GM19372 (cell line): Measurements from ENCODE around the gene PDGFA.
"Not testable (repeated sequence)": the region's sequence is repeated elsewhere in the genome, so short reads cannot be mapped to it uniquely, and the experiment has no call there.

ENCODE experiments used
- ATAC-seq: cut with Tn5 transposase; IDR thresholded peaks from one replicate; pipeline ENCODE4 v1.9.1; 2021; ENCODE audit warnings: mild to moderate bottlenecking, low read depth, moderate library complexity; ENCODE audit not compliant: unreplicated experiment

The PDGFA gene

GRCh38 chr7:552868-553635 is 33.4 kb upstream of the PDGFA start:
- no peak for ATAC-seq

- not testable (repeated sequence) for ATAC-seq
Measured at GRCh38 chr7:552151-552867, 32.7 kb upstream of the PDGFA start.

DNA sequence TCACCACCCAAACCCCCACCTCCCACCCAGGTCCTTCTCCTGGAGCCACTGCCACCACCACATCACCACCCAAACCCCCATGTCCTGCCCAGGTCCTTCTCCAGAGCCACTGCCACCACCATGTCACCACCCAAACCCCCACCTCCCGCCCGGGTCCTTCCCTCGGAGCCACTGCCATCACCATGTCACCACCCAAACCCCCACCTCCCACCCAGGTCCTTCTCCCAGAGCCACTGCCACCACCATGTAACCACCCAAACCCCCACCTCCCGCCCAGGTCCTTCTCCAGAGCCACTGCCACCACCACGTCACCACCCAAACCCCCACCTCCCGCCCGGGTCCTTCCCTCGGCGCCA is 31.9 kb upstream of the PDGFA start:
- ATAC-seq = not testable (repeated sequence)

- ATAC-seq = no peak
Measured at GRCh38 chr7:550881-551614, 31.4 kb upstream of the PDGFA start.

- ATAC-seq = no peak
Measured at GRCh38 chr7:549891-550625, 30.4 kb upstream of the PDGFA start.

- ATAC-seq = no peak
Measured at GRCh38 chr7:549066-549890, 29.6 kb upstream of the PDGFA start.

- no peak for ATAC-seq
Measured at GRCh38 chr7:548401-548800, 28.8 kb upstream of the PDGFA start.

DNA sequence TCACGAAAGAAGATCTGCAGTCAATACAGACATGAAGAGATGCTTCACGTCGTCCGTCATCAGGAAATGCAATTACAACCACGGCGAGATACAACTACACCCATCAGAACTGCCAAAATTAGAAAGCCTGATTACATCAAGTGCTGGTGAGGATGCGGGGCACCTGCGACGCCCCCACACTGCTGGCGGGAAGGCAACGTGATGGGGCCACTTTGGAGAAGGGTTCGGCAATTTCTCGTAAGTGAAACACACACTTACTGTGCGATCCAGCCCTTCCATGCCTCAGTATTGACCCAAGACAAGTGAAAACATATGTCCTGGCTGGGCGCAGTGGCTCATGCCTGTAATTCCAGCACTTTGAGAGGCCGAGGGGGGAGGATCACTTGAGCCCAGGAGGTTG is 25.8 kb upstream of the PDGFA start:
- ATAC-seq = no peak

- no peak for ATAC-seq
Measured at GRCh38 chr7:544338-545221, 24.9 kb upstream of the PDGFA start.

- no peak for ATAC-seq
Measured at GRCh38 chr7:543501-544337, 24.1 kb upstream of the PDGFA start.

DNA sequence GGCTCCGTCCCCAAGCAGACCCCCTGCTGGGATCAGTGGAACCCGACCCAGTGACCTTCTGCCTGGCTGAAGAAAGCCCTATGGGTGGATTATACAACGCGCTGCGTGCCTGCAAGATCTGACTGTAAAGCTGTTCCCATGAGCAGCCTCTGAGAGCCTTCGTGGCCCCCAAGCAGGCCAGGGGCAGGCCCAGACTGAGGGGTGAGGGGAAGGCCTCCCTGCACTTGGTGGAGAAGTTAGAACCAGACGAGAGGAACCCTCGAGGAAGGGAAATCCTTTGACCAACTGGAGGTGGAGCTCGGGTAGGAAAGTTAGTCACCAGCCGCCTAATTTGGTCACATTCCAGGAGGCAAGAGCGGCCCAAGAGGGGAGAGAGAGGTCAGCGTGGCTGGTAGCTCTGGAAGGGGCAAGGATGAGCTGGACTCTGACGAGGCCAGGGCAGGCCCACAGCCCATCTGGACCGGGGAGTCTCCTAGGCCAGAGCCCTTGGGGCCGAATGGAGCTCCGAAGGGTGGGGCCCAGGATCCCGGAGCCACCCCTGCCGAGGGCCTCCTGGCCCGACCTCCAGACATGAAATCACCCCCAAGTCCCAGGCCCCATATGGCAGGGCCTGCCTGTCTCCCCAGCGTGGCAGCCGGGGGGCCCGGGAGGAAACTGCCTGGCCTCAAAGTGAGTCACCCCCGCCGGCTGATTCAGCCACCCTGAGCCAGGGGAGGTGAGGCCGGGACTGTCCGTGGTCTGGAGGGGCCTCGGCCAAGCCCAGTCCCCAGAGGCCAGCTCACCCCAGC is 23.3 kb upstream of the PDGFA start:
- no peak for ATAC-seq

GRCh38 chr7:542131-542712 is 22.6 kb upstream of the PDGFA start:
- no peak for ATAC-seq

DNA sequence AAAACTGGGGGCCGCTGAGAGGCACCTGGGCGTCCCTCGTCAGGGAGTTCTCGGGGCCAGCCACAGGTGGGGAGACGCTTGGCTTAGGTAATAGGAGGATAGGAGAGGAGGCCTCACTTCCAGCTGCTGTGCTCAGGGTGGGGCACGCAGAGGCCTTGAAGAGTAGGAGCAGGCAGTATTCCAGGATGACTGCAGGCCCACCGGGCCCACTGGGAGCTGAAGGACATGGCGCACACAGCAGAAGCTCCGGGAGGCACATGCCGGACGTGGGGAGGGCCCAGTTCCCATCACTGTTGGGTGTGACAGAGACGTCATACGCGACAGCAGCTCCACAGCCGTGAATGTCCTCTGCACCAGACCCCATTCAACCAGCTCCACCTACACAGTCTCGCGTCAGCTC is 22.0 kb upstream of the PDGFA start:
- ATAC-seq = no peak

DNA sequence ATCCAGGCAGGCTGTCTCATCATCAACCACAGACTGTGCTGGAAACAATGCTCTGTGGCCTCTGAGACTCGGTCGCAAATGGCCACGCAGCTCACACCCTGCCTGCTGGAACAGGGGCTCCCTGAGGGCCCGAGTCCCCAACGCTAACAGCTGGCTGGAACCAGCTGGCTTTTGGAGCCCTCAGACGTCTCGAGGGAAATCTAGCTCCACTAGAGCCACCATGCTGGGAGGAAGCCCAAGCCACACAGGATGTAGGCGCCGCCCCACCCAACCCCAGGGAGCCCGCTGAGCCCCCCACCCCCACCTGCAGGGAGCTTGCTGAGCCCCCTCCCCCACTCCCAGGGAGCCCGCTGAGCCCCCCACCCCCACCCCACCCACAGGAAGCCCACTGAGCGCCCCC is 21.4 kb upstream of the PDGFA start:
- no peak for ATAC-seq

DNA sequence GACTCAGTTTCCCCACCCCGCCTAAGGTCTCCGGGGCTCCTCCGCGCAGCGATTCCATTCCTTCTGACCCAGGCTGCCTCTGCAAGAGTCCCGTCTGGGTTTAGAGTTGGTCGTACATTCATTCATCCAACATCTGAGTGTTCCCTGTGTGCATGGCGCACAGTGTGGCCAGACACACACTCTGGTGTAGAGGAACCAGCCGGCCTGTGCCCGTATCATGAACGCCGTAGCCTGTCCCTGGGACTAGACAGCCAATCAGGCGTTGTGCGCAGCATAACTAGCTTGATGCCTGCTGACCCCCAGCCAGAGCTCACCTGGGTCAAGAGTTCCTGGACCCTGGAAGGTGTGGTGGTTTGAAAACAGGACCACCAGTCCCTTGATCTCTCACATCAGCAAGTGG is 20.9 kb upstream of the PDGFA start:
- no peak for ATAC-seq

GRCh38 chr7:539731-540411 is 20.2 kb upstream of the PDGFA start:
- no peak for ATAC-seq
